Mesenchymal stem cell (in vitro differentiated cells and primary cell): ENCODE data around the gene HTR3D.
"Not testable (repeated sequence)": the region's sequence is repeated elsewhere in the genome, so short reads cannot be mapped to it uniquely, and the experiment has no call there.

Experiments used
- DNase-seq: peaks from one replicate; pipeline ENCODE4 v3.0.0-alpha.2; 2013
- H2AFZ ChIP-seq: one replicate; pipeline ENCODE4 v1.6.1; 2013; ENCODE audit warnings: low read depth, mild to moderate bottlenecking, control low read depth, inconsistent platforms, low read length, moderate library complexity
- H2AK5ac ChIP-seq: 2 replicates; pipeline ENCODE4 v1.6.1; 2013; ENCODE audit warnings: low read length, moderate library complexity, mild to moderate bottlenecking, inconsistent platforms; ENCODE audit not compliant: severe bottlenecking
- H2BK120ac ChIP-seq: one replicate; pipeline ENCODE4 v1.6.1; 2013; ENCODE audit warnings: low read depth, mild to moderate bottlenecking, inconsistent platforms, low read length, moderate library complexity
- H2BK12ac ChIP-seq, 2 experiments: one replicate each; pipeline ENCODE4 v1.6.1; 2013; ENCODE audit warnings: inconsistent platforms in 2 of 2, low read length in 2 of 2, mild to moderate bottlenecking in 2 of 2, moderate library complexity in 2 of 2, control low read depth in 1 of 2
- H2BK15ac ChIP-seq: one replicate; pipeline ENCODE4 v1.6.1; 2013; ENCODE audit warnings: mild to moderate bottlenecking, low read depth, inconsistent platforms; ENCODE audit not compliant: poor library complexity, severe bottlenecking
- H2BK5ac ChIP-seq: 2 replicates; pipeline ENCODE4 v1.6.1; 2013; ENCODE audit warnings: low read depth, mild to moderate bottlenecking, low read length, control low read depth, inconsistent platforms; ENCODE audit not compliant: poor library complexity, severe bottlenecking
- H3K14ac ChIP-seq, 2 experiments: one replicate each; pipeline ENCODE4 v1.6.1; 2013; ENCODE audit warnings: inconsistent platforms in 2 of 2, low read length in 2 of 2, control low read depth in 1 of 2, mild to moderate bottlenecking in 1 of 2, moderate library complexity in 1 of 2
- H3K18ac ChIP-seq, 2 experiments: one replicate each; pipeline ENCODE4 v1.6.1; 2013; ENCODE audit warnings: inconsistent platforms in 2 of 2, low read length in 2 of 2, control low read depth in 1 of 2, low read depth in 1 of 2, mild to moderate bottlenecking in 1 of 2
- H3K23ac ChIP-seq, 2 experiments: one replicate each; pipeline ENCODE4 v1.6.1; 2013; ENCODE audit warnings: inconsistent platforms in 2 of 2, low read length in 2 of 2, mild to moderate bottlenecking in 2 of 2, moderate library complexity in 2 of 2, control low read depth in 1 of 2
- H3K27ac ChIP-seq: 2 replicates; pipeline ENCODE4 v1.5.1; 2013; ENCODE audit warnings: mild to moderate bottlenecking, moderate library complexity, low read length, control low read depth, inconsistent platforms; ENCODE audit not compliant: poor library complexity, severe bottlenecking
- H3K27me3 ChIP-seq, 2 experiments: 2 replicates each; pipeline versions ENCODE4 v1.6.1 to v1.7.0; 2013; ENCODE audit warnings: low read length in 2 of 2, mild to moderate bottlenecking in 2 of 2, moderate library complexity in 2 of 2, control low read depth in 1 of 2, inconsistent platforms in 1 of 2; ENCODE audit not compliant: control insufficient read depth in 1 of 2, insufficient read depth in 1 of 2
- H3K36me3 ChIP-seq, 2 experiments: 2 replicates each; pipeline versions ENCODE4 v1.6.1 to v1.7.0; 2013; ENCODE audit warnings: low read length in 2 of 2, control low read depth in 1 of 2, inconsistent platforms in 1 of 2, low read depth in 1 of 2, mild to moderate bottlenecking in 1 of 2; ENCODE audit not compliant: insufficient read depth in 2 of 2, control insufficient read depth in 1 of 2
- H3K4ac ChIP-seq, 2 experiments: one replicate each; pipeline ENCODE4 v1.6.1; 2013; ENCODE audit warnings: inconsistent platforms in 2 of 2, low read length in 2 of 2, mild to moderate bottlenecking in 2 of 2, moderate library complexity in 2 of 2, control low read depth in 1 of 2, low read depth in 1 of 2
- H3K4me1 ChIP-seq: 2 replicates; pipeline ENCODE4 v1.6.1; 2013; ENCODE audit warnings: low read depth, low read length, control low read depth; ENCODE audit not compliant: control insufficient read depth, insufficient read depth
- H3K4me2 ChIP-seq: 2 replicates; pipeline ENCODE4 v1.6.1; 2013; ENCODE audit warnings: low read length, mild to moderate bottlenecking, inconsistent platforms; ENCODE audit not compliant: poor library complexity, severe bottlenecking
- H3K4me3 ChIP-seq, 2 experiments: 2 replicates each; pipeline versions ENCODE4 v1.5.1 to v1.7.0; 2013; ENCODE audit warnings: low read length in 2 of 2, mild to moderate bottlenecking in 2 of 2, control low read depth in 1 of 2, low read depth in 1 of 2; ENCODE audit not compliant: insufficient read depth in 1 of 2
- H3K79me1 ChIP-seq: replicated peaks from 2 replicates; pipeline ENCODE4 v1.6.1; 2013; ENCODE audit warnings: mild to moderate bottlenecking, control low read depth, low read length, inconsistent platforms; ENCODE audit not compliant: poor library complexity, severe bottlenecking
- H3K9ac ChIP-seq: 2 replicates; pipeline ENCODE4 v1.7.0; 2013; ENCODE audit warnings: mild to moderate bottlenecking, low read length, moderate library complexity
- H3K9me3 ChIP-seq: 2 replicates; pipeline ENCODE4 v1.7.0; 2013; ENCODE audit warnings: mild to moderate bottlenecking, low read length; ENCODE audit not compliant: control insufficient read depth
- H4K8ac ChIP-seq: one replicate; pipeline ENCODE4 v1.6.1; 2013; ENCODE audit warnings: inconsistent platforms, mild to moderate bottlenecking, low read length, moderate library complexity
- H4K91ac ChIP-seq: one replicate; pipeline ENCODE4 v1.6.1; 2013; ENCODE audit warnings: mild to moderate bottlenecking, low read length, inconsistent platforms
- WGBS: methylation state at CpG from one replicate; pipeline ENCODE4 v1.1.7; 2013; ENCODE audit warnings: mixed read lengths; 5-methylcytosine and 5-hydroxymethylcytosine counted together

The HTR3D gene

GRCh38 chr3:184030536-184030935 lies 1.0 kb upstream of the HTR3D start:
- Histone ChIP-seq H4K91ac (no peak overlapping the region), H4K8ac (no peak overlapping the region), H3K79me1 (no peaks in the 10 kb centered on the region), H3K27me3 (peaks cover 17 to 37% of the 10 kb centered on the region in 2 experiments), H3K4ac (no peak overlapping the region), H2BK12ac (no peak overlapping the region), H3K23ac (no peak overlapping the region), H3K4me1 (no peaks in the 10 kb centered on the region), H2BK15ac (no peak overlapping the region), H3K36me3 (no peaks in the 10 kb centered on the region), H3K4me3 (no peak overlapping the region), H2AK5ac (no peak overlapping the region), H3K9ac (no peak overlapping the region), H3K4me2 (no peak overlapping the region), H3K27ac (no peak overlapping the region), H3K18ac (no peak overlapping the region), H2BK5ac (no peak overlapping the region), H2BK120ac (no peak overlapping the region), H3K14ac (no peak overlapping the region), H3K9me3 (no peaks in the 10 kb centered on the region), H2AFZ (no peak overlapping the region)
- 78% methylated on average over 3 of the region's 3 CpGs for WGBS
- no peak for DNase-seq

- H3K4me3 ChIP-seq, result no peak overlapping the region
- no peak overlapping the region for H2BK15ac ChIP-seq
- 69% methylated on average over 6 of the region's 7 CpGs for WGBS
Observed at GRCh38 chr3:184037816-184038215, 6.3 kb downstream of the HTR3D start.

GRCh38 chr3:184038307-184038706 lies 6.8 kb downstream of the HTR3D start:
- H3K79me1 ChIP-seq, H3K4me1 ChIP-seq, H4K91ac ChIP-seq, H3K4me2 ChIP-seq, H4K8ac ChIP-seq, H3K14ac ChIP-seq, H3K4ac ChIP-seq, H2AK5ac ChIP-seq, H3K27ac ChIP-seq, H2AFZ ChIP-seq, H2BK5ac ChIP-seq, H2BK12ac ChIP-seq, H2BK120ac ChIP-seq, DNase-seq, H3K36me3 ChIP-seq, H3K18ac ChIP-seq, H3K9ac ChIP-seq, H3K9me3 ChIP-seq, H2BK15ac ChIP-seq, H3K4me3 ChIP-seq, H3K23ac ChIP-seq: not testable (repeated sequence)
- peaks cover 8 to 16% of the 10 kb centered on the region in 2 experiments for H3K27me3 ChIP-seq
- whole genome bisulfite sequencing, result 90% methylated on average over 3 of the region's 9 CpGs

More at GRCh38 chr3:184037816-184038215, 6.3 kb downstream of the HTR3D start:
- Histone ChIP-seq H3K18ac (no peak overlapping the region), H2BK12ac (no peak overlapping the region), H2AFZ (no peak overlapping the region), H3K9ac (no peak overlapping the region), H4K8ac (no peak overlapping the region), H3K4me1 (no peaks in the 10 kb centered on the region), H3K9me3 (no peaks in the 10 kb centered on the region), H3K36me3 (no peaks in the 10 kb centered on the region), H3K4me2 (no peak overlapping the region), H2AK5ac (no peak overlapping the region), H3K23ac (no peak overlapping the region), H4K91ac (no peak overlapping the region), H3K79me1 (no peaks in the 10 kb centered on the region), H2BK5ac (no peak overlapping the region), H3K27ac (no peak overlapping the region), H3K4ac (no peak overlapping the region), H3K14ac (no peak overlapping the region), H3K27me3 (peaks cover 8 to 18% of the 10 kb centered on the region in 2 experiments), H2BK120ac (no peak overlapping the region)
- no peak for DNase-seq

- no peak overlapping the region for H3K9ac ChIP-seq
- H2AFZ ChIP-seq, result no peak overlapping the region
- no peak overlapping the region for H2BK5ac ChIP-seq
- no peaks in the 10 kb centered on the region for H3K9me3 ChIP-seq
- peaks cover 10 to 14% of the 10 kb centered on the region in 2 experiments for H3K27me3 ChIP-seq
- no peak overlapping the region for H3K18ac ChIP-seq
- DNase-seq, result peak; percentile 71
- H3K4me1 ChIP-seq, result no peaks in the 10 kb centered on the region
- H3K4me2 ChIP-seq, result no peak overlapping the region
- no peak overlapping the region for H2BK12ac ChIP-seq
- H3K23ac ChIP-seq, result no peak overlapping the region
- H3K4me3 ChIP-seq, result no peak overlapping the region
- no peak overlapping the region for H3K27ac ChIP-seq
- H3K36me3 ChIP-seq, result no peaks in the 10 kb centered on the region
- no peaks in the 10 kb centered on the region for H3K79me1 ChIP-seq
- H2AK5ac ChIP-seq, result no peak overlapping the region
- 66% methylated on average over 4 of the region's 5 CpGs for WGBS
- no peak overlapping the region for H3K4ac ChIP-seq
- no peak overlapping the region for H3K14ac ChIP-seq
- no peak overlapping the region for H2BK120ac ChIP-seq
- no peak overlapping the region for H4K8ac ChIP-seq
- no peak overlapping the region for H2BK15ac ChIP-seq
- H4K91ac ChIP-seq, result no peak overlapping the region
Observed at GRCh38 chr3:184039414-184039813, 7.9 kb downstream of the HTR3D start.
